ENCODE results near the gene EFCC1. TPM values are rescaled to one million over a fixed set of nuclear protein-coding genes. Genes with fewer than 3 reads are reported as not detected.

EFCC1 gene
- total and polyA plus RNA-seq, 2 of the 13 experiments (the other 11 are each of a cell fraction or from before 2014, with no cell fraction given), result not detected

DNA sequence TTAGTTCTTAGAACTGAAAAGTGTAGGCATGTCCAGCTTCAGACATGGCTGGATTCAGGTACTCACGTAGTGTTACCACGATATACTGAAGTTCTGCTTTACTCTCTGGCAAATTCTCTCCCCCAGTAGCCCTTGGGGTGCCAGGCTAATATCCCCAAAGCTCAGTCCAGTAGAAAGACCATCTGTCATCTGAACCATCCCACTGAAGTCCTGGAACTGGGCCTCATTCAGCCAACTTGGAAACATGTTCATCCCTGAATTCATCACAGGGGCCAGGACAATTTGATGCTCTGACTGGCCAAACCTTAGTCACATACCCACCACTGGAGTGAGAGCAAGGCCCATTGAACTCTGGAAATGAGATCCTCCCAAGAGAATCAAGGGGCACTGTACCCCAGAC is 8.2 kb downstream of the EFCC1 start:
- ChIA-PET POLR2A (no interaction called here), CTCF (ENCODE audit: low intra/inter-chr PET ratio, low total read pairs) (no interaction called here)
- ATAC-seq (no peak), DNase-seq (ENCODE audit: low spot score) (no peak), FAIRE-seq (no peak)
- in situ Hi-C loops (cut with HindIII; ENCODE audit: extremely low pct_ligation_motif_present, low pct_unique_long_range_greater_than_20kb) (no loop called here), intact Hi-C loops (cut with micrococcal nuclease; ENCODE audit: unreplicated experiment) (no loop called here)
- Histone ChIP-seq H3K27me3 (ENCODE audit: control insufficient read depth in 1 of 2, insufficient read depth in 2 of 2, low read length in 2 of 2) (peaks cover 4 to 46% of the 10 kb centered on the region in 2 experiments), H3K36me3 (replicated peaks in 1 of 2; ENCODE audit: control insufficient read depth in 1 of 2, insufficient read depth in 2 of 2, low read length in 2 of 2) (no peaks in the 10 kb centered on the region), H3K4me1 (ENCODE audit: insufficient read depth, low read length) (peaks cover 32% of the 10 kb centered on the region), H3K9me3 (ENCODE audit: low read length) (no peaks in the 10 kb centered on the region), H3K4me3 (replicated peaks in 1 of 3; ENCODE audit: insufficient read depth in 1 of 3, low read depth in 2 of 3, low read length in 3 of 3) (no peak overlapping the region), H3K4me2 (ENCODE audit: low read depth, low read length) (no peak overlapping the region), H3K9ac (ENCODE audit: insufficient read depth, low read depth, low read length) (no peak overlapping the region), H2AFZ (ENCODE audit: low read length) (no peak overlapping the region), H3K79me2 (ENCODE audit: insufficient read depth, low read length) (no peaks in the 10 kb centered on the region), H4K20me1 (ENCODE audit: insufficient read depth, low read length) (no peaks in the 10 kb centered on the region), H3K27ac (ENCODE audit: extremely low read length, insufficient read depth, low read length) (no peak overlapping the region)
- no TSS peak for BruUV-seq (replicated peaks)
- TF ChIP-seq ZNF879 (CRISPR knock-in tag; IDR thresholded peaks at IDR 0.05) (no peak), ZNF607 (CRISPR knock-in tag; IDR thresholded peaks at IDR 0.05; ENCODE audit: borderline replicate concordance) (no peak), CHCHD3 (CRISPR knock-in tag; IDR thresholded peaks at IDR 0.05) (no peak), ZNF567 (CRISPR knock-in tag; IDR thresholded peaks at IDR 0.05; ENCODE audit: borderline replicate concordance) (no peak), ZNF672 (CRISPR knock-in tag; IDR thresholded peaks at IDR 0.05) (no peak), ZNF569 (CRISPR knock-in tag; IDR thresholded peaks at IDR 0.05; ENCODE audit: borderline replicate concordance) (no peak), RELA (CRISPR knock-in tag; IDR thresholded peaks at IDR 0.05) (no peak), MEIS1 (CRISPR knock-in tag; IDR thresholded peaks at IDR 0.05; ENCODE audit: borderline replicate concordance) (no peak), ZNF431 (CRISPR knock-in tag; IDR thresholded peaks at IDR 0.05; ENCODE audit: borderline replicate concordance, low read depth) (no peak)
- TF ChIP-seq, protein P1, sequence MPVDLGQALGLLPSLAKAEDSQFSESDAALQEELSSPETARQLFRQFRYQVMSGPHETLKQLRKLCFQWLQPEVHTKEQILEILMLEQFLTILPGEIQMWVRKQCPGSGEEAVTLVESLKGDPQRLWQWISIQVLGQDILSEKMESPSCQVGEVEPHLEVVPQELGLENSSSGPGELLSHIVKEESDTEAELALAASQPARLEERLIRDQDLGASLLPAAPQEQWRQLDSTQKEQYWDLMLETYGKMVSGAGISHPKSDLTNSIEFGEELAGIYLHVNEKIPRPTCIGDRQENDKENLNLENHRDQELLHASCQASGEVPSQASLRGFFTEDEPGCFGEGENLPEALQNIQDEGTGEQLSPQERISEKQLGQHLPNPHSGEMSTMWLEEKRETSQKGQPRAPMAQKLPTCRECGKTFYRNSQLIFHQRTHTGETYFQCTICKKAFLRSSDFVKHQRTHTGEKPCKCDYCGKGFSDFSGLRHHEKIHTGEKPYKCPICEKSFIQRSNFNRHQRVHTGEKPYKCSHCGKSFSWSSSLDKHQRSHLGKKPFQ (CRISPR knock-in tag; IDR thresholded peaks at IDR 0.05; ENCODE audit: insufficient replicate concordance), result no peak
- TF ChIP-seq, protein P2, sequence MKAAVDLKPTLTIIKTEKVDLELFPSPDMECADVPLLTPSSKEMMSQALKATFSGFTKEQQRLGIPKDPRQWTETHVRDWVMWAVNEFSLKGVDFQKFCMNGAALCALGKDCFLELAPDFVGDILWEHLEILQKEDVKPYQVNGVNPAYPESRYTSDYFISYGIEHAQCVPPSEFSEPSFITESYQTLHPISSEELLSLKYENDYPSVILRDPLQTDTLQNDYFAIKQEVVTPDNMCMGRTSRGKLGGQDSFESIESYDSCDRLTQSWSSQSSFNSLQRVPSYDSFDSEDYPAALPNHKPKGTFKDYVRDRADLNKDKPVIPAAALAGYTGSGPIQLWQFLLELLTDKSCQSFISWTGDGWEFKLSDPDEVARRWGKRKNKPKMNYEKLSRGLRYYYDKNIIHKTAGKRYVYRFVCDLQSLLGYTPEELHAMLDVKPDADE (CRISPR knock-in tag; IDR thresholded peaks at IDR 0.05), result no peak
- WGBS (ENCODE audit: low lambda C conversion rate), result 13% methylated on average over 2 of the region's 2 CpGs

Measured in HepG2 (cell line).